Measurements from ENCODE around the gene FLT1. TPM values are rescaled to one million over a fixed set of nuclear protein-coding genes. Genes with fewer than 3 reads are reported as not detected.

Gene FLT1
- total RNA-seq, 4 donors from 2014 or later: 11.1 to 37.9 (median 21.7) TPM

DNA sequence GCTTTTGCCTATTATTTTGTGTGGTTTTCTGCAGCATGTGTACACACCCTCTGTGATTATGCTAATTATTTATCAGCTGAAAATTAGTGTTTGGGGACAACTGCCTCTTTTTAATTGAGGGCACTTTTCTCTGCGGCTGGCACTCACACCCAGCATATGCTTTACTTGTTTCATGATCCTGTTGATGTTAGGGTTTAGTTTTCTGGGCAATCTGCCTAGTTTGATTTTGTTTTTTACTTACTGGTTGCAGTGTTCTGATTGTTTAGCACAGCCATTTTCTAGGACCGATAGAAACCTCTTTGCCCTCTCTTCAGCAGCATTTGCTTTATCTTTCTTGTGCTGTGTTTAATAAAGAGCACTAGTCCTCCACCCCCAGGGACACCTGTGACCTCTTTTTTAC is 195.0 kb downstream of the FLT1 start:
- Histone ChIP-seq H3K27ac (no peak overlapping the region), H3K27me3 (no peaks in the 10 kb centered on the region), H3K4me3 (no peak overlapping the region), H3K9me3 (no peaks in the 10 kb centered on the region), H3K36me3 (peaks cover 0 to 14% of the 10 kb centered on the region in 2 donors), H3K4me1 (no peaks in the 10 kb centered on the region)
- TF ChIP-seq EP300 (IDR thresholded peaks at IDR 0.05) (no peak), POLR2A (IDR thresholded peaks at IDR 0.05) (no peak), POLR2AphosphoS5 (IDR thresholded peaks at IDR 0.05) (no peak)
- TF ChIP-seq, protein P1, sequence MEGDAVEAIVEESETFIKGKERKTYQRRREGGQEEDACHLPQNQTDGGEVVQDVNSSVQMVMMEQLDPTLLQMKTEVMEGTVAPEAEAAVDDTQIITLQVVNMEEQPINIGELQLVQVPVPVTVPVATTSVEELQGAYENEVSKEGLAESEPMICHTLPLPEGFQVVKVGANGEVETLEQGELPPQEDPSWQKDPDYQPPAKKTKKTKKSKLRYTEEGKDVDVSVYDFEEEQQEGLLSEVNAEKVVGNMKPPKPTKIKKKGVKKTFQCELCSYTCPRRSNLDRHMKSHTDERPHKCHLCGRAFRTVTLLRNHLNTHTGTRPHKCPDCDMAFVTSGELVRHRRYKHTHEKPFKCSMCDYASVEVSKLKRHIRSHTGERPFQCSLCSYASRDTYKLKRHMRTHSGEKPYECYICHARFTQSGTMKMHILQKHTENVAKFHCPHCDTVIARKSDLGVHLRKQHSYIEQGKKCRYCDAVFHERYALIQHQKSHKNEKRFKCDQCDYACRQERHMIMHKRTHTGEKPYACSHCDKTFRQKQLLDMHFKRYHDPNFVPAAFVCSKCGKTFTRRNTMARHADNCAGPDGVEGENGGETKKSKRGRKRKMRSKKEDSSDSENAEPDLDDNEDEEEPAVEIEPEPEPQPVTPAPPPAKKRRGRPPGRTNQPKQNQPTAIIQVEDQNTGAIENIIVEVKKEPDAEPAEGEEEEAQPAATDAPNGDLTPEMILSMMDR (IDR thresholded peaks at IDR 0.05): no peak
- 57 to 71% methylated on average over 2 of the region's 2 CpGs for WGBS, 2 donors (ENCODE audit: low coverage in 1 of 2)
- ATAC-seq: no peak

DNA sequence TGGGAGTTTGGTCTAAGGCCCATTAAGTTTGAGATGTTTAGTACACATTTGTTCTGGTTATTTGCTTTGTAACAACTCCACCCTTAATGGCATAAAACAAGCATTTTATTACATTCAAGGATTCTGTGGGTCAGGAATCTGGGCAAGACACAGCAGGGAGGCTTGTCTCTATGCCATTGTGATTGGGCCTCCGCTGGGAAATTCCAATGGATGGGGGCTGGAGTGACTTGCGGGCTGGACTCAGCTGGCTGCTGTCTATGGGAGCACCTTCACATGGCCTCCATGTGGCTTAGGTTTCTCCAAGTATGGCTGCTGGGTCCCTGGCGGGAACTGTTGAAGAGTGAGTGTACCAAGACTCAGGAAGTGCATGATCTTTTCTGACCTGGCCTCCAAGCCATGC is 197.6 kb downstream of the FLT1 start:
- TF ChIP-seq POLR2A (IDR thresholded peaks at IDR 0.05) (no peak), EP300 (IDR thresholded peaks at IDR 0.05) (no peak), POLR2AphosphoS5 (IDR thresholded peaks at IDR 0.05) (no peak)
- TF ChIP-seq, protein P1 (IDR thresholded peaks at IDR 0.05): no peak
- Histone ChIP-seq H3K9me3 (no peaks in the 10 kb centered on the region), H3K4me1 (no peaks in the 10 kb centered on the region), H3K27me3 (no peaks in the 10 kb centered on the region), H3K4me3 (no peak overlapping the region), H3K27ac (no peak overlapping the region), H3K36me3 (peaks cover 0 to 39% of the 10 kb centered on the region in 2 donors)
- WGBS, 2 donors (ENCODE audit: low coverage in 1 of 2): 100% methylated on average over 1 of the region's 3 CpGs
- no peak for ATAC-seq

DNA sequence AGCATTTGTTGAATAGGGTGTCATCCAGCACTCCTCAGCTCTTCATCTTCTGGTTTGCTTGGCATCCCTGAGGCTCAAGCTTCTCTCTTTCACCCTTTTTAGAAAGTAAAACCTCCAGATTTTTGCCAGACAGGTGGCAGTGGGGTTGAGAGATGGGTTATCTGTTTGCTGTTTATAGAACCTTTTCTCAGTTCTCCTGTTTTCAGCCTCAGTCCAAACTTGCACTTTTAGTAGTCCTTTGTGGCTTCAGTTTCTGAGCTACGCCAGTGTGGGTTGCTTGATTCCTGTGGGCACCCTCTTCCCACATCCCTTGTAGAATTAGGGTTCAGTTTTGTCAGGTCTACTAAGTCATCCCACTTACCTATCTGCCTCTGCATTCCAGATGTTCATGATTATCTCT is 208.7 kb downstream of the FLT1 start:
- Histone ChIP-seq H3K4me3 (no peak overlapping the region), H3K9me3 (no peaks in the 10 kb centered on the region), H3K27me3 (no peaks in the 10 kb centered on the region), H3K36me3 (peaks cover 0 to 83% of the 10 kb centered on the region in 2 donors), H3K4me1 (no peaks in the 10 kb centered on the region), H3K27ac (no peak overlapping the region)
- TF ChIP-seq, protein P1 (IDR thresholded peaks at IDR 0.05): no peak
- no peak for TF ChIP-seq EP300 (IDR thresholded peaks at IDR 0.05)
- 100% methylated on average over 1 of the region's 1 CpG for WGBS, 2 donors (ENCODE audit: low coverage in 1 of 2)
- no peak for ATAC-seq

DNA sequence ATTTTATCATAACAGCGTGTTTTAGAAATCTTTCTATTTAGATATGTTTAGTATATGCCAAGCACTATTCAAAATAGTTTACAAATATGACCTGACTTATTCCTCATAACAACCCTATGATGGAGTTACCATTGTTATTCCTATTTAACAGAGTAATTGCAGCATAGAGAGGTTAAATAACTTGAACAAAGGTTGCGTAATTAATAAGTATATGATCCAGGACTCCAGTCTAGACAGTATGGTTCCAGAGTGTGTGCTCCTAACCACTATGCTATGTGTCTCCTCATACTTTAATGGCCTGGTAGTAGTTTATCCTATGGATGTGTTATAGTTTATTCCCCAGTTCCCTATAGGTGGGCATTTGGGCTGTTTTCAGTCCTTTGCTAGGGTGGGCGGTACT is 211.3 kb downstream of the FLT1 start:
- Histone ChIP-seq H3K27ac (no peak overlapping the region), H3K4me1 (no peaks in the 10 kb centered on the region), H3K36me3 (peaks cover 0 to 87% of the 10 kb centered on the region in 2 donors), H3K27me3 (no peaks in the 10 kb centered on the region), H3K4me3 (no peak overlapping the region), H3K9me3 (no peaks in the 10 kb centered on the region)
- ATAC-seq: no peak
- 97 to 100% methylated on average over 3 of the region's 3 CpGs for WGBS, 2 donors (ENCODE audit: low coverage in 1 of 2)
- TF ChIP-seq POLR2A (IDR thresholded peaks at IDR 0.05): no peak
- no peak for TF ChIP-seq EP300 (IDR thresholded peaks at IDR 0.05)
- TF ChIP-seq POLR2AphosphoS5 (IDR thresholded peaks at IDR 0.05): no peak

DNA sequence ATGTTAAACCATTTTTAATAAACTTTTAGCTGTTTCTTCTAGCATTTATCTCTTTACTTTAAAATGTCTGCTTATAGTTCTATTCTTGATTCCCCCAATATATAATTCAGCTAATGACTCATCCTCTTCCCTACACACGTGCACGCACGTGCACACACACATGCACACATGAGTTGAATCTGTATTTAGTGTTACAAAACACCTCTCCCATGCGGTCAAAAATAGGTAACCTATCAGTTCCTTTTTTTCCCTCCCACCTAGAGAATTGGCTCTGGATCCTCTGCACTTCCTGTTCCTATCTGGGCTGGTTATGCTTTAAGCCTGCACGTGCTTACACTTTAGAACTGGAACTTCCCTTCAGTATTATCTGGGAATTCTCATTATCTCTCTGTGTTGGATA is 212.5 kb downstream of the FLT1 start:
- ATAC-seq: no peak

More for the DNA sequence above, 212.5 kb downstream of the FLT1 start:
- Histone ChIP-seq H3K4me1 (no peaks in the 10 kb centered on the region), H3K4me3 (no peak overlapping the region), H3K27ac (no peak overlapping the region), H3K9me3 (no peaks in the 10 kb centered on the region), H3K27me3 (no peaks in the 10 kb centered on the region), H3K36me3 (peaks cover 0 to 86% of the 10 kb centered on the region in 2 donors)
- TF ChIP-seq, protein P1 (IDR thresholded peaks at IDR 0.05): no peak
- no peak for TF ChIP-seq EP300 (IDR thresholded peaks at IDR 0.05)
- 75 to 93% methylated on average over 5 of the region's 5 CpGs for WGBS, 2 donors (ENCODE audit: low coverage in 1 of 2)
